ENCODE measurements around the gene AHCYL2. TPM values are rescaled to one million over a fixed set of nuclear protein-coding genes. Genes with fewer than 3 reads are reported as not detected.

AHCYL2 gene
- total RNA-seq, 1 experiment from 2014 or later: 25.6 TPM

DNA sequence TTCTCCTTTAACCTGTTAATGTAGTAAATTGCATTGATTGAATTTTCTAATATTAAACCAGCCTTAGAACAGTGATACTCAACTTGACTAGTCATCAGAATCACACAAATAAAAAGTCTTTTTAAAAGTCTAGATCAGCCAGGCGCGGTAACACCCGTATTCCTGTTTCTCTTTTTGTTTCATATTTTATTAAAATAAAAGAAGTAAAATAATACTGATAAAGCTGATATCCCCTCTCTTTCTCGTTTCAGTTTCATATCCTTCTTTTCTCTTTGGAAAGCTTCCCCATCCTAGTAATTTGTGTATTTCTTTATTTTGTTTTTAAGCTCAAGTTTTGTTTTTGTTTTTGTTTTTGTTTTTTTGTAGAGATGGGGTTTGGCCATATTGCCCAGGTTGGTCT is 27.1 kb upstream of the AHCYL2 start:
- ChIA-PET POLR2A (no interaction called here), CTCF (interaction anchor here (1.0 kb wide), 1 partner anchor 13 kb away, joined by 3 read pairs; no protein-coding TSS in a partner anchor)
- DNase-seq (ENCODE audit: low spot score) (no peak), ATAC-seq (no peak)
- Mint-ChIP-seq H3K27me3 (ENCODE audit: low read depth) (no peaks in the 10 kb centered on the region), H3K9me3 (peaks cover 13% of the 10 kb centered on the region), H3K4me3 (no peak overlapping the region), H3K27ac (no peak overlapping the region), H3K4me1 (no peaks in the 10 kb centered on the region), H3K36me3 (peaks cover 34% of the 10 kb centered on the region)
- TF ChIP-seq, protein P1, sequence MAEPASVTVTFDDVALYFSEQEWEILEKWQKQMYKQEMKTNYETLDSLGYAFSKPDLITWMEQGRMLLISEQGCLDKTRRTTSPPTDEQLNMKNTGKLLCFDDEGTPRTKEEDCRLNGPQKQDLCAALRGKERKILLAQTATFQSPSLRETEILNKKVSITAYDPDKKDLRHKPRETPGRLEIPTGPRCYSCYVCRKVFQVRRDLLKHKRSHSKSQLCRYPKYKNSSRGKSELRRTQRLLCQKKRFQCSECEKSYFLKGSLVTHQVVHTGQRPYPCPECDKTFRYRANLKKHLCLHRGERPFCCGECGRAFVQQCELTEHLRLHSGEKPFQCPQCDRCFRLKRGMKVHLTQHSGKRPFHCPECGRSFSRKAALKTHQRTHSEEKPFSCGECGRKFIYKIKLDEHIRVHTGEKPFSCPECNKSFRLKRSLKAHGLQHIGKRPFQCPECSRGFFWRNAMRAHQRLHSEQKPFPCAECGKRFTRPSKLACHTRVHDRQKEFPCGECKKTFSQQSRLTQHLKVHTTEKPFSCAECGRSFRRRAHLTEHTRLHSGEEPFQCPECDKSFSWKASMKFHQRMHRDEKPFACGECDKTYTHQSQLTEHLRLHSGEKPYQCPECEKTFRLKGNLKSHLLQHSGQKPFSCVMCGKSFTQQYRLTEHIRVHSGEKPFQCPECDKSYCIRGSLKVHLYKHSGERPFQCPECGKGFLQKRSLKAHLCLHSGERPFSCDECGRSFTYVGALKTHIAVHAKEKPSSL (CRISPR knock-in tag; conservative IDR thresholded peaks at IDR 0.05): no peak
- TF ChIP-seq ETV6 (CRISPR knock-in tag; IDR thresholded peaks at IDR 0.05) (no peak), ATF3 (CRISPR knock-in tag; conservative IDR thresholded peaks at IDR 0.05) (no peak), KAT7 (CRISPR knock-in tag; IDR thresholded peaks at IDR 0.05; ENCODE audit: borderline replicate concordance) (no peak), E2F5 (CRISPR knock-in tag; IDR thresholded peaks at IDR 0.05) (no peak), ZNF416 (CRISPR knock-in tag; IDR thresholded peaks at IDR 0.05) (no peak), ZNF232 (CRISPR knock-in tag; IDR thresholded peaks at IDR 0.05) (no peak), ZBTB21 (CRISPR knock-in tag; IDR thresholded peaks at IDR 0.05; ENCODE audit: borderline replicate concordance) (no peak), NR1H2 (CRISPR knock-in tag; IDR thresholded peaks at IDR 0.05) (no peak), GRHL2 (CRISPR knock-in tag; IDR thresholded peaks at IDR 0.05; ENCODE audit: insufficient replicate concordance, severe bottlenecking) (no peak), ESRRA (CRISPR knock-in tag; IDR thresholded peaks at IDR 0.05; ENCODE audit: borderline replicate concordance) (no peak), CDX4 (CRISPR knock-in tag; IDR thresholded peaks at IDR 0.05; ENCODE audit: borderline replicate concordance) (no peak), JUN (CRISPR knock-in tag; IDR thresholded peaks at IDR 0.05) (no peak), ZNF219 (CRISPR knock-in tag; IDR thresholded peaks at IDR 0.05; ENCODE audit: borderline replicate concordance) (no peak)
- TF ChIP-seq, protein P2, sequence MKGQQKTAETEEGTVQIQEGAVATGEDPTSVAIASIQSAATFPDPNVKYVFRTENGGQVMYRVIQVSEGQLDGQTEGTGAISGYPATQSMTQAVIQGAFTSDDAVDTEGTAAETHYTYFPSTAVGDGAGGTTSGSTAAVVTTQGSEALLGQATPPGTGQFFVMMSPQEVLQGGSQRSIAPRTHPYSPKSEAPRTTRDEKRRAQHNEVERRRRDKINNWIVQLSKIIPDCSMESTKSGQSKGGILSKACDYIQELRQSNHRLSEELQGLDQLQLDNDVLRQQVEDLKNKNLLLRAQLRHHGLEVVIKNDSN (CRISPR knock-in tag; IDR thresholded peaks at IDR 0.05): no peak
- TF ChIP-seq, protein P3, sequence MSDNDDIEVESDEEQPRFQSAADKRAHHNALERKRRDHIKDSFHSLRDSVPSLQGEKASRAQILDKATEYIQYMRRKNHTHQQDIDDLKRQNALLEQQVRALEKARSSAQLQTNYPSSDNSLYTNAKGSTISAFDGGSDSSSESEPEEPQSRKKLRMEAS (CRISPR knock-in tag; IDR thresholded peaks at IDR 0.05): no peak

DNA sequence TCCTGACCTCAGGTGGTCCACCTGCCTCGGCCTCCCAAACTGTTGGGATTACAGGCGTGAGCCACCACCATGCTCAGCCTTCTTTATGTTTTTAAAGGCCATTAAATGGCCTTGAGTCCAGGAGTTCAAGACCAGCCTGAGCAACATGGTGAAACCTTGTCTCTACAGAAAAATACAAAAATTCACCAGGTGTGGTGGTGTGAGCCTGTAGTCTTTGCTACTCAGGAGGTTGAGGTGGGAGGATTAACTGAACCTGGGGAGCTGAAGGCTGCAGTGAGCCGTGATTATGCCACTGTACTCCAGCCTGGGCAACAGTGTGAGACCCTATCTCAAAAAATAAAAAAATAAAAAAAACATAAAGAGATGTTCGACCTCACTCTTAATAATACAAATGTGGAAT is 25.4 kb upstream of the AHCYL2 start:
- POLR2A ChIA-PET: no interaction called here
- CTCF ChIA-PET: no interaction called here
- no peak for TF ChIP-seq ZBTB21 (CRISPR knock-in tag; IDR thresholded peaks at IDR 0.05; ENCODE audit: borderline replicate concordance)
- no peak for TF ChIP-seq HMGA2 (CRISPR knock-in tag; IDR thresholded peaks at IDR 0.05)
- no peak for TF ChIP-seq ZNF219 (CRISPR knock-in tag; IDR thresholded peaks at IDR 0.05; ENCODE audit: borderline replicate concordance)
- no peak for TF ChIP-seq SOX15 (CRISPR knock-in tag; IDR thresholded peaks at IDR 0.05)
- no peak for TF ChIP-seq PRRX2 (CRISPR knock-in tag; IDR thresholded peaks at IDR 0.05)
- no peak for TF ChIP-seq NR2C2 (CRISPR knock-in tag; IDR thresholded peaks at IDR 0.05)
- TF ChIP-seq NR1H2 (CRISPR knock-in tag; IDR thresholded peaks at IDR 0.05): no peak
- no peak for TF ChIP-seq ZNF396 (CRISPR knock-in tag; IDR thresholded peaks at IDR 0.05; ENCODE audit: borderline replicate concordance)
- TF ChIP-seq, protein P4, sequence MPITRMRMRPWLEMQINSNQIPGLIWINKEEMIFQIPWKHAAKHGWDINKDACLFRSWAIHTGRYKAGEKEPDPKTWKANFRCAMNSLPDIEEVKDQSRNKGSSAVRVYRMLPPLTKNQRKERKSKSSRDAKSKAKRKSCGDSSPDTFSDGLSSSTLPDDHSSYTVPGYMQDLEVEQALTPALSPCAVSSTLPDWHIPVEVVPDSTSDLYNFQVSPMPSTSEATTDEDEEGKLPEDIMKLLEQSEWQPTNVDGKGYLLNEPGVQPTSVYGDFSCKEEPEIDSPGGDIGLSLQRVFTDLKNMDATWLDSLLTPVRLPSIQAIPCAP (CRISPR knock-in tag; IDR thresholded peaks at IDR 0.05): no peak
- no peak for TF ChIP-seq JUN (CRISPR knock-in tag; IDR thresholded peaks at IDR 0.05)
- no peak for TF ChIP-seq FOXP1 (CRISPR knock-in tag; IDR thresholded peaks at IDR 0.05; ENCODE audit: borderline replicate concordance)
- TF ChIP-seq MXD4 (CRISPR knock-in tag; IDR thresholded peaks at IDR 0.05; ENCODE audit: borderline replicate concordance): no peak
- TF ChIP-seq, protein P5, sequence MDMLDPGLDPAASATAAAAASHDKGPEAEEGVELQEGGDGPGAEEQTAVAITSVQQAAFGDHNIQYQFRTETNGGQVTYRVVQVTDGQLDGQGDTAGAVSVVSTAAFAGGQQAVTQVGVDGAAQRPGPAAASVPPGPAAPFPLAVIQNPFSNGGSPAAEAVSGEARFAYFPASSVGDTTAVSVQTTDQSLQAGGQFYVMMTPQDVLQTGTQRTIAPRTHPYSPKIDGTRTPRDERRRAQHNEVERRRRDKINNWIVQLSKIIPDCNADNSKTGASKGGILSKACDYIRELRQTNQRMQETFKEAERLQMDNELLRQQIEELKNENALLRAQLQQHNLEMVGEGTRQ (CRISPR knock-in tag; IDR thresholded peaks at IDR 0.05): no peak
- no peak for TF ChIP-seq TCF7 (CRISPR knock-in tag; IDR thresholded peaks at IDR 0.05; ENCODE audit: low read depth)
- no peak for TF ChIP-seq JAZF1 (CRISPR knock-in tag; IDR thresholded peaks at IDR 0.05)
- TF ChIP-seq ATF1 (CRISPR knock-in tag; IDR thresholded peaks at IDR 0.05): no peak
- no peak for TF ChIP-seq NFATC4 (CRISPR knock-in tag; IDR thresholded peaks at IDR 0.05)
- TF ChIP-seq ELF4 (CRISPR knock-in tag; IDR thresholded peaks at IDR 0.05; ENCODE audit: low read depth): no peak

More for the DNA sequence above, 25.4 kb upstream of the AHCYL2 start:
- Mint-ChIP-seq H3K27me3 (ENCODE audit: low read depth) (no peaks in the 10 kb centered on the region), H3K4me1 (no peaks in the 10 kb centered on the region), H3K36me3 (peaks cover 26% of the 10 kb centered on the region), H3K27ac (no peak overlapping the region), H3K9me3 (peaks cover 10% of the 10 kb centered on the region), H3K4me3 (no peak overlapping the region)
- DNase-seq (ENCODE audit: low spot score) (no peak), ATAC-seq (no peak)
